HFFc6 (cell line): ENCODE results near the gene LARP4. TPM values are rescaled to one million over a fixed set of nuclear protein-coding genes. Genes with fewer than 3 reads are reported as not detected.
"Not testable (repeated sequence)": the region's sequence is repeated elsewhere in the genome, so short reads cannot be mapped to it uniquely, and the experiment has no call there.

Source experiments
- DNase-seq: peaks from one replicate; pipeline ENCODE4 v3.0.0-alpha.2; 2018
- H3K27ac Mint-ChIP-seq: 2 replicates; pipeline ENCODE4 v1.8.0; 2020; ENCODE audit warnings: mild to moderate bottlenecking, mixed read lengths
- H3K27me3 Mint-ChIP-seq: 2 replicates; pipeline ENCODE4 v1.8.0; 2021; ENCODE audit warnings: mild to moderate bottlenecking, moderate library complexity, mixed read lengths; ENCODE audit not compliant: insufficient read depth
- H3K36me3 Mint-ChIP-seq: 2 replicates; pipeline ENCODE4 v1.8.0; 2021; ENCODE audit warnings: low read depth, mixed read lengths
- H3K4me1 Mint-ChIP-seq: 2 replicates; pipeline ENCODE4 v1.8.0; 2020; ENCODE audit warnings: low read depth, mixed read lengths
- H3K4me3 Mint-ChIP-seq: 2 replicates; pipeline ENCODE4 v1.8.0; 2020; ENCODE audit warnings: mild to moderate bottlenecking, moderate library complexity, mixed read lengths
- H3K9me3 Mint-ChIP-seq: 2 replicates; pipeline ENCODE4 v1.8.0; 2020; ENCODE audit warnings: mild to moderate bottlenecking, mixed read lengths
- CTCF ChIP-seq: fragments of 200-600 bp; sonication (generic); IDR thresholded peaks from 2 replicates; pipeline ENCODE4 v1.5.0; 2021; ENCODE audit warnings: antibody characterized with exemption, mild to moderate bottlenecking
- total RNA-seq, 6 experiments: library from RNA; stranded (reverse); fragmentation: NEBNext Ultra II Directional; extraction: Animal tissue kit (Norgen Biotek cat#: 25700); gene quantifications; 2 replicates in 1 of 6; 3 replicates in 5 of 6; pipeline ENCODE4 v1.2.3, GENCODE V29; 2021

The LARP4 gene
- total RNA-seq, 6 experiments from 2014 or later, result 51.3 to 59.6 (median 57.2) TPM

GRCh38 chr12:50354908-50355307 lies 45.8 kb upstream of the LARP4 start:
- Mint-ChIP-seq H3K4me3 (no peak overlapping the region), H3K27ac (no peak overlapping the region), H3K36me3 (no peaks in the 10 kb centered on the region), H3K4me1 (peaks cover 8% of the 10 kb centered on the region), H3K9me3 (no peaks in the 10 kb centered on the region), H3K27me3 (no peaks in the 10 kb centered on the region)
- no peak for TF ChIP-seq CTCF
- DNase-seq, result no peak

- no peak for DNase-seq
- Mint-ChIP-seq H3K4me3 (no peak overlapping the region), H3K4me1 (peaks cover 9% of the 10 kb centered on the region), H3K9me3 (no peaks in the 10 kb centered on the region), H3K27ac (no peak overlapping the region), H3K36me3 (no peaks in the 10 kb centered on the region), H3K27me3 (no peaks in the 10 kb centered on the region)
- no peak for TF ChIP-seq CTCF
Measured at GRCh38 chr12:50355365-50355764, 45.3 kb upstream of the LARP4 start.

- Mint-ChIP-seq H3K4me1 (peaks cover 21% of the 10 kb centered on the region), H3K9me3 (no peaks in the 10 kb centered on the region), H3K36me3 (no peaks in the 10 kb centered on the region), H3K4me3 (no peak overlapping the region), H3K27me3 (0 out of 2 replicates have a peak, but pooled peaks cover 2% of the 10 kb centered on the region), H3K27ac (no peak overlapping the region)
- DNase-seq, result no peak
- no peak for TF ChIP-seq CTCF
Measured at GRCh38 chr12:50362671-50363070, 38.0 kb upstream of the LARP4 start.

GRCh38 chr12:50363141-50363540 lies 37.5 kb upstream of the LARP4 start:
- H3K9me3 Mint-ChIP-seq, result no peaks in the 10 kb centered on the region
- H3K4me3 Mint-ChIP-seq, result no peak overlapping the region
- 0 out of 2 replicates have a peak, but pooled peaks cover 2% of the 10 kb centered on the region for H3K27me3 Mint-ChIP-seq
- no peak for TF ChIP-seq CTCF
- no peak for DNase-seq
- H3K36me3 Mint-ChIP-seq, result no peaks in the 10 kb centered on the region
- no peak overlapping the region for H3K27ac Mint-ChIP-seq
- H3K4me1 Mint-ChIP-seq, result peaks cover 21% of the 10 kb centered on the region

GRCh38 chr12:50365709-50366406 lies 34.8 kb upstream of the LARP4 start:
- no peak for DNase-seq
- Mint-ChIP-seq H3K4me3 (no peak overlapping the region), H3K36me3 (no peaks in the 10 kb centered on the region), H3K27me3 (0 out of 2 replicates have a peak, but pooled peaks cover 2% of the 10 kb centered on the region), H3K4me1 (peaks cover 16% of the 10 kb centered on the region), H3K9me3 (no peaks in the 10 kb centered on the region), H3K27ac (no peak overlapping the region)
- no peak for TF ChIP-seq CTCF

- DNase-seq, H3K27me3 Mint-ChIP-seq, H3K4me3 Mint-ChIP-seq, H3K9me3 Mint-ChIP-seq, H3K36me3 Mint-ChIP-seq, H3K27ac Mint-ChIP-seq, H3K4me1 Mint-ChIP-seq: not testable (repeated sequence)
Measured at GRCh38 chr12:50370672-50371071, 30.0 kb upstream of the LARP4 start.
